NCI-H2196 (cell line): ENCODE results near the gene IMMT.

Source experiments
- DNase-seq: peaks from one replicate; lab custom pipeline; 2025; ENCODE audit not compliant: unreplicated experiment; lab: John Stamatoyannopoulos, UW

The IMMT gene

GRCh38 chr2:86094229-86094628, 101.0 kb downstream of the IMMT start:
- no peak for DNase-seq
